Endothelial cell of umbilical vein (primary cell): ENCODE measurements around the gene GCNT2. TPM values are rescaled to one million over a fixed set of nuclear protein-coding genes. Genes with fewer than 3 reads are reported as not detected.

Experiments
- BruUV-seq: library from RNA; stranded (reverse); fragments of 400-500 nt; replicated peaks from 2 replicates; lab custom pipeline; 2021; lab: Mats Ljungman, UMichigan
- CTCF ChIA-PET: fragments of 300-600, 350-600 bp; sonication (Branson Sonifier 250); formaldehyde crosslinking; loops from one replicate; lab custom pipeline; 2021; ENCODE audit warnings: antibody characterized with exemption, inconsistent platforms; lab: Charles Lee
- POLR2A ChIA-PET: fragments of 300-600, 350-600 bp; sonication (Branson Sonifier 250); formaldehyde crosslinking; loops from one replicate; lab custom pipeline; 2021; ENCODE audit warnings: antibody characterized with exemption, inconsistent platforms; lab: Charles Lee
- DNase-seq: peaks from one replicate; pipeline ENCODE4 v3.0.0-alpha.2; 2011; ENCODE audit warnings: low read depth, low spot score
- FAIRE-seq: peaks from 2 replicates; lab custom pipeline; 2011; peaks lifted over from hg19 to GRCh38; lab: Jason Lieb, UNC
- H2AFZ ChIP-seq: 2 replicates; pipeline ENCODE4 v1.6.0; 2012; ENCODE audit warnings: low read depth, low read length, control low read depth, inconsistent platforms
- H3K27ac ChIP-seq: 2 replicates; pipeline ENCODE4 v1.5.1; 2011; ENCODE audit warnings: low read depth, mild to moderate bottlenecking, control low read depth, low read length, moderate library complexity; ENCODE audit not compliant: insufficient read depth
- H3K27me3 ChIP-seq, 2 experiments: 2 replicates each; pipeline versions ENCODE4 v1.6.0 to v1.6.1; 2011; ENCODE audit warnings: low read length in 2 of 2, mixed read lengths in 1 of 2; ENCODE audit not compliant: control insufficient read depth in 2 of 2, insufficient read depth in 2 of 2
- H3K36me3 ChIP-seq, 2 experiments: 2 replicates in 1 of 2; 3 replicates in 1 of 2; pipeline ENCODE4 v1.5.1; 2011; ENCODE audit warnings: low read length in 2 of 2, mild to moderate bottlenecking in 1 of 2, moderate library complexity in 1 of 2; ENCODE audit not compliant: control insufficient read depth in 2 of 2, insufficient read depth in 2 of 2; ENCODE audit errors: extremely low read depth in 1 of 2
- H3K4me1 ChIP-seq: 3 replicates; pipeline ENCODE4 v1.5.1; 2011; ENCODE audit warnings: mild to moderate bottlenecking, low read length; ENCODE audit not compliant: control insufficient read depth, insufficient read depth; ENCODE audit errors: extremely low read depth
- H3K4me2 ChIP-seq: 2 replicates; pipeline ENCODE4 v1.6.1; 2011; ENCODE audit warnings: low read length, control low read depth, mixed read lengths; ENCODE audit not compliant: insufficient read depth
- H3K4me3 ChIP-seq, 3 experiments: fragments of 200-600 bp in 1 of 3; sonication (generic), shearing (Covaris generic) in 1 of 3; replicated peaks in 1 of 3; 2 replicates each; pipeline ENCODE4 v1.5.1; 2011 to 2016; ENCODE audit warnings: control low read depth in 3 of 3, low read length in 3 of 3, mild to moderate bottlenecking in 2 of 3, inconsistent platforms in 1 of 3, low read depth in 1 of 3, moderate library complexity in 1 of 3; ENCODE audit not compliant: insufficient read depth in 1 of 3
- H3K79me2 ChIP-seq: 2 replicates; pipeline ENCODE4 v1.6.0; 2012; ENCODE audit warnings: low read length, inconsistent platforms; ENCODE audit not compliant: control insufficient read depth, insufficient read depth
- H3K9ac ChIP-seq: replicated peaks from 2 replicates; pipeline ENCODE3; 2011; ENCODE audit warnings: low read length, control low read depth; ENCODE audit not compliant: insufficient read depth; ENCODE audit errors: extremely low read depth
- H3K9me1 ChIP-seq: replicated peaks from 3 replicates; pipeline ENCODE4 v1.6.0; 2011; ENCODE audit warnings: mild to moderate bottlenecking, low read length; ENCODE audit not compliant: control insufficient read depth, insufficient read depth; ENCODE audit errors: extremely low read depth
- H3K9me3 ChIP-seq: replicated peaks from 2 replicates; pipeline ENCODE4 v1.5.1; 2012; ENCODE audit warnings: low read length, inconsistent platforms; ENCODE audit not compliant: control insufficient read depth, insufficient read depth
- H4K20me1 ChIP-seq: replicated peaks from 2 replicates; pipeline ENCODE3; 2011; ENCODE audit warnings: mild to moderate bottlenecking, low read length; ENCODE audit not compliant: control insufficient read depth, insufficient read depth; ENCODE audit errors: extremely low read depth
- EZH2 ChIP-seq: IDR thresholded peaks from 2 replicates; pipeline ENCODE4 v1.6.1; 2012; ENCODE audit warnings: borderline replicate concordance, low read depth, mild to moderate bottlenecking, moderate library complexity, low read length, inconsistent platforms; ENCODE audit not compliant: severe bottlenecking
- FOS ChIP-seq: IDR thresholded peaks from 2 replicates; pipeline ENCODE4 v1.6.1; 2011; ENCODE audit warnings: mild to moderate bottlenecking, low read length, moderate library complexity, borderline replicate concordance; ENCODE audit not compliant: insufficient read depth
- GATA2 ChIP-seq: IDR thresholded peaks from 2 replicates; pipeline ENCODE4 v1.7.0; 2011; ENCODE audit warnings: low read depth, mild to moderate bottlenecking, moderate library complexity, mixed read lengths, low read length; ENCODE audit not compliant: insufficient read length, insufficient read depth
- JUN ChIP-seq: IDR thresholded peaks from 2 replicates; pipeline ENCODE4 v1.6.1; 2011; ENCODE audit warnings: borderline replicate concordance, low read depth; ENCODE audit not compliant: insufficient read length, insufficient read depth
- MYC ChIP-seq: IDR thresholded peaks from one replicate; pipeline ENCODE4 v1.6.1; 2011; ENCODE audit warnings: mild to moderate bottlenecking, low read depth, low read length
- POLR2A ChIP-seq: IDR thresholded peaks from 2 replicates; pipeline ENCODE4 v1.6.1; 2012; ENCODE audit warnings: low read depth, mild to moderate bottlenecking, control low read depth, low read length
- POLR2AphosphoS5 ChIP-seq: IDR thresholded peaks from 2 replicates; pipeline ENCODE4 v1.6.1; 2012; ENCODE audit warnings: low read depth, mild to moderate bottlenecking, control low read depth, low read length, moderate library complexity; ENCODE audit not compliant: insufficient read depth
- dilution Hi-C: fragments of 300-500 bp; cut with MboI; formaldehyde crosslinking; loops from one replicate; pipeline ENCODE4 v1.15.0; 2019; ENCODE audit warnings: low sequenced_read_pairs; ENCODE audit not compliant: extremely low pct_ligation_motif_present
- intact Hi-C: fragments of 100-400 bp; cut with micrococcal nuclease; formaldehyde crosslinking; loops from one replicate; pipeline ENCODE4 v1.10.0; 2022
- polyA plus RNA-seq, 4 experiments: library from polyadenylated mRNA; depleted of rRNA in 3 of 4; stranded (reverse) in 3 of 4; unstranded in 1 of 4; fragments of >200 nt; gene quantifications; 2 replicates each; pipeline versions ENCODE4 v1.2.1 to v1.2.3, GENCODE V29; 2011 to 2012; ENCODE audit warnings: missing spikeins in 1 of 4
- total RNA-seq: library from RNA; stranded (reverse); gene quantifications from 2 replicates; pipeline ENCODE4 v1.2.3, GENCODE V29; 2021
- TF ChIP-seq, protein P1 (sequence below), 2 donors: IDR thresholded peaks; 1 replicate in 1 of 2; 2 replicates in 1 of 2; pipeline ENCODE4 v1.5.1; 2011; ENCODE audit warnings: low read length in 2 of 2, mild to moderate bottlenecking in 2 of 2, moderate library complexity in 2 of 2, control low read depth in 1 of 2, inconsistent platforms in 1 of 2, low read depth in 1 of 2; ENCODE audit not compliant: insufficient read depth in 1 of 2; ENCODE audit errors: extremely low read depth in 1 of 2
- TF ChIP-seq, protein P2 (sequence below): IDR thresholded peaks from 2 replicates; pipeline ENCODE4 v1.6.1; 2011; ENCODE audit not compliant: insufficient read depth, insufficient read length

The GCNT2 gene
- total and polyA plus RNA-seq, 2 donors (not counting 3 experiments of a cell fraction or from before 2014, with no cell fraction given) = 3.8 to 10.9 TPM

DNA sequence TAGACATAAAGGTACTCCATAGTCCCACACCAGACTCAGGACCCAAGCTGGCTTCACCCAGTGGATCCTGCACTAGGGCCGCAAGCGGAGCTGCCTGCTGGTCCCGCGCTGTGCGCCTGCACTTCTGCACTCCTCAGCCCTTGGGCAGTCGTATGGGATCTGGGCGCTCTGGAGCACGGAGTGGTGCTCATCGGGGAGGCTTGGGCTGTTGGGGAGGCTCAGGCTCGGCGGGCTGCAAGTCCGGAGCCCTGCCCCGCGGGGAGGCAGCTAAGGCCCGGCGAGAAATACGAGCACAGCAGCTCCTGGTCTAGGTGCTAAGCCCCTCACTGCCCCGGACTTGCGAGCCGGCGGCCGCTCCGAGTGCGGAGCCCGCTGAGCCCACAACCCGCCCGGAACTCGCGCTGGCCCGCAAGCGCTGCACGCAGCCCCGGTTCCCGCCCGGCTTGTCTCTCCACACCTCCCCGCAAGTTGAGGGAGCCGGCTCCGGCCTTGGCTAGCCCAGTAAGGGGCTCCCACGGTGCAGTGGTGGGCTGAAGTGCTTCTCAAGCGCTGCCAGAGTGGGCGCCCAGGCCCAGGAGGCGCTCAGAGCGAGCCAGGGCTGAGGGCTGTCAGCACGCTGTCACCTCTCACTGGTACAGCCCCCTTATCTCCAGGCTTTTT is 33.4 kb upstream of the GCNT2 start:
- CTCF ChIA-PET = interaction anchor here (1.0 to 2.6 kb wide), 3 partner anchors 9 to 581 kb away, joined by 3 to 17 read pairs (median 4); no protein-coding TSS in a partner anchor

DNA sequence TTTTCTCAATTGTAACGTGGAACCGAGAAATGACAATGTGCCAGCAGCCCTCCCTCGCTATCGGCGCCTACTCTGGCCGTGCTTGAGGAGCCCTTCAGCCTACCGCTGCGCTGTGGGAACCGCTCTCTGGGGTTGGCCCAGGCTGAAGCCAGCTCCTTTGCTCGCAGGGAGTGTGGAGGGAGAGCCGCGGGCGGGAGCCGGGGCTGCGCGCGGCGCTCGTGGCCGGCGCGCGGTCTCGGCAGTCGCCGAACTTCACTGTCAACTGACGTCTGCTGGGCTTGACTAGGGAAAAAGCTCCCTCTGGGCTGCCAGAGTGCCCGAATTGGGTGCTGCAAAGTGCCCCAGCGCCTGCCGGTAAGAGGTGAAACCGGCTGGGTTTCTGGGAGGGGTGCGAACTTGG is 29.7 kb upstream of the GCNT2 start:
- Histone ChIP-seq H3K9me1 (no peaks in the 10 kb centered on the region), H2AFZ (no peak overlapping the region), H3K27ac (no peak overlapping the region), H3K9ac (no peak overlapping the region), H3K4me2 (no peak overlapping the region), H3K9me3 (no peaks in the 10 kb centered on the region), H3K79me2 (no peaks in the 10 kb centered on the region), H3K4me3 (no peak overlapping the region), H3K4me1 (no peaks in the 10 kb centered on the region), H3K27me3 (peaks cover 0 to 8% of the 10 kb centered on the region in 2 experiments), H4K20me1 (no peaks in the 10 kb centered on the region), H3K36me3 (no peaks in the 10 kb centered on the region)
- FAIRE-seq (no peak), DNase-seq (no peak)
- TF ChIP-seq, protein P1, sequence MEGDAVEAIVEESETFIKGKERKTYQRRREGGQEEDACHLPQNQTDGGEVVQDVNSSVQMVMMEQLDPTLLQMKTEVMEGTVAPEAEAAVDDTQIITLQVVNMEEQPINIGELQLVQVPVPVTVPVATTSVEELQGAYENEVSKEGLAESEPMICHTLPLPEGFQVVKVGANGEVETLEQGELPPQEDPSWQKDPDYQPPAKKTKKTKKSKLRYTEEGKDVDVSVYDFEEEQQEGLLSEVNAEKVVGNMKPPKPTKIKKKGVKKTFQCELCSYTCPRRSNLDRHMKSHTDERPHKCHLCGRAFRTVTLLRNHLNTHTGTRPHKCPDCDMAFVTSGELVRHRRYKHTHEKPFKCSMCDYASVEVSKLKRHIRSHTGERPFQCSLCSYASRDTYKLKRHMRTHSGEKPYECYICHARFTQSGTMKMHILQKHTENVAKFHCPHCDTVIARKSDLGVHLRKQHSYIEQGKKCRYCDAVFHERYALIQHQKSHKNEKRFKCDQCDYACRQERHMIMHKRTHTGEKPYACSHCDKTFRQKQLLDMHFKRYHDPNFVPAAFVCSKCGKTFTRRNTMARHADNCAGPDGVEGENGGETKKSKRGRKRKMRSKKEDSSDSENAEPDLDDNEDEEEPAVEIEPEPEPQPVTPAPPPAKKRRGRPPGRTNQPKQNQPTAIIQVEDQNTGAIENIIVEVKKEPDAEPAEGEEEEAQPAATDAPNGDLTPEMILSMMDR (IDR thresholded peaks at IDR 0.05; ENCODE audit: extremely low read depth in 1 of 2, insufficient read depth in 1 of 2, low read depth in 1 of 2, low read length in 2 of 2) = no peak
- TF ChIP-seq POLR2AphosphoS5 (no peak), EZH2 (no peak), GATA2 (no peak), JUN (no peak), POLR2A (no peak), FOS (no peak), MYC (no peak)
- TF ChIP-seq, protein P2, sequence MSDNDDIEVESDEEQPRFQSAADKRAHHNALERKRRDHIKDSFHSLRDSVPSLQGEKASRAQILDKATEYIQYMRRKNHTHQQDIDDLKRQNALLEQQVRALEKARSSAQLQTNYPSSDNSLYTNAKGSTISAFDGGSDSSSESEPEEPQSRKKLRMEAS = no peak
- dilution Hi-C loops (no loop called here), intact Hi-C loops (no loop called here)
- BruUV-seq = no TSS peak
- ChIA-PET POLR2A (no interaction called here), CTCF (interaction anchor here (1.3 to 1.9 kb wide), 2 partner anchors 8 to 13 kb away, joined by 3 to 10 read pairs; no protein-coding TSS in a partner anchor)

More for the DNA sequence above, 33.4 kb upstream of the GCNT2 start:
- Histone ChIP-seq H3K4me3 (no peak overlapping the region), H3K27me3 (peaks cover 0 to 11% of the 10 kb centered on the region in 2 experiments), H3K27ac (no peak overlapping the region), H3K9me1 (no peaks in the 10 kb centered on the region), H3K9me3 (no peaks in the 10 kb centered on the region), H3K9ac (no peak overlapping the region), H3K4me2 (no peak overlapping the region), H2AFZ (no peak overlapping the region), H3K79me2 (no peaks in the 10 kb centered on the region), H4K20me1 (no peaks in the 10 kb centered on the region), H3K36me3 (no peaks in the 10 kb centered on the region), H3K4me1 (no peaks in the 10 kb centered on the region)
- FAIRE-seq (no peak), DNase-seq (no peak)
- intact Hi-C loops = no loop called here
- TF ChIP-seq POLR2A (no peak), POLR2AphosphoS5 (no peak), JUN (no peak), EZH2 (peak; percentile 57)
- dilution Hi-C loops = no loop called here
- no TSS peak for BruUV-seq
- POLR2A ChIA-PET = no interaction called here
